Endothelial cell of umbilical vein (primary cell): ENCODE measurements around the gene MRPL17. TPM values are rescaled to one million over a fixed set of nuclear protein-coding genes. Genes with fewer than 3 reads are reported as not detected.
A peak's percentile ranks its signal among the peaks of the same experiment; 100 is the strongest.

Experiments used
- BruUV-seq: library from RNA; stranded (reverse); fragments of 400-500 nt; replicated peaks from 2 replicates; lab custom pipeline; 2021; lab: Mats Ljungman, UMichigan
- CTCF ChIA-PET: fragments of 300-600, 350-600 bp; sonication (Branson Sonifier 250); formaldehyde crosslinking; loops from one replicate; lab custom pipeline; 2021; ENCODE audit warnings: antibody characterized with exemption, inconsistent platforms; lab: Charles Lee
- POLR2A ChIA-PET: fragments of 300-600, 350-600 bp; sonication (Branson Sonifier 250); formaldehyde crosslinking; loops from one replicate; lab custom pipeline; 2021; ENCODE audit warnings: antibody characterized with exemption, inconsistent platforms; lab: Charles Lee
- DNase-seq: peaks from one replicate; pipeline ENCODE4 v3.0.0-alpha.2; 2011; ENCODE audit warnings: low read depth, low spot score
- FAIRE-seq: peaks from 2 replicates; lab custom pipeline; 2011; peaks lifted over from hg19 to GRCh38; lab: Jason Lieb, UNC
- H2AFZ ChIP-seq: 2 replicates; pipeline ENCODE4 v1.6.0; 2012; ENCODE audit warnings: low read depth, low read length, control low read depth, inconsistent platforms
- H3K27ac ChIP-seq: 2 replicates; pipeline ENCODE4 v1.5.1; 2011; ENCODE audit warnings: low read depth, mild to moderate bottlenecking, control low read depth, low read length, moderate library complexity; ENCODE audit not compliant: insufficient read depth
- H3K27me3 ChIP-seq, 2 experiments: 2 replicates each; pipeline versions ENCODE4 v1.6.0 to v1.6.1; 2011; ENCODE audit warnings: low read length in 2 of 2, mixed read lengths in 1 of 2; ENCODE audit not compliant: control insufficient read depth in 2 of 2, insufficient read depth in 2 of 2
- H3K36me3 ChIP-seq, 2 experiments: 2 replicates in 1 of 2; 3 replicates in 1 of 2; pipeline ENCODE4 v1.5.1; 2011; ENCODE audit warnings: low read length in 2 of 2, mild to moderate bottlenecking in 1 of 2, moderate library complexity in 1 of 2; ENCODE audit not compliant: control insufficient read depth in 2 of 2, insufficient read depth in 2 of 2; ENCODE audit errors: extremely low read depth in 1 of 2
- H3K4me1 ChIP-seq: 3 replicates; pipeline ENCODE4 v1.5.1; 2011; ENCODE audit warnings: mild to moderate bottlenecking, low read length; ENCODE audit not compliant: control insufficient read depth, insufficient read depth; ENCODE audit errors: extremely low read depth
- H3K4me2 ChIP-seq: 2 replicates; pipeline ENCODE4 v1.6.1; 2011; ENCODE audit warnings: low read length, control low read depth, mixed read lengths; ENCODE audit not compliant: insufficient read depth
- H3K4me3 ChIP-seq, 3 experiments: fragments of 200-600 bp in 1 of 3; sonication (generic), shearing (Covaris generic) in 1 of 3; replicated peaks in 1 of 3; 2 replicates each; pipeline ENCODE4 v1.5.1; 2011 to 2016; ENCODE audit warnings: control low read depth in 3 of 3, low read length in 3 of 3, mild to moderate bottlenecking in 2 of 3, inconsistent platforms in 1 of 3, low read depth in 1 of 3, moderate library complexity in 1 of 3; ENCODE audit not compliant: insufficient read depth in 1 of 3
- H3K79me2 ChIP-seq: 2 replicates; pipeline ENCODE4 v1.6.0; 2012; ENCODE audit warnings: low read length, inconsistent platforms; ENCODE audit not compliant: control insufficient read depth, insufficient read depth
- H3K9ac ChIP-seq: replicated peaks from 2 replicates; pipeline ENCODE3; 2011; ENCODE audit warnings: low read length, control low read depth; ENCODE audit not compliant: insufficient read depth; ENCODE audit errors: extremely low read depth
- H3K9me1 ChIP-seq: replicated peaks from 3 replicates; pipeline ENCODE4 v1.6.0; 2011; ENCODE audit warnings: mild to moderate bottlenecking, low read length; ENCODE audit not compliant: control insufficient read depth, insufficient read depth; ENCODE audit errors: extremely low read depth
- H3K9me3 ChIP-seq: replicated peaks from 2 replicates; pipeline ENCODE4 v1.5.1; 2012; ENCODE audit warnings: low read length, inconsistent platforms; ENCODE audit not compliant: control insufficient read depth, insufficient read depth
- H4K20me1 ChIP-seq: replicated peaks from 2 replicates; pipeline ENCODE3; 2011; ENCODE audit warnings: mild to moderate bottlenecking, low read length; ENCODE audit not compliant: control insufficient read depth, insufficient read depth; ENCODE audit errors: extremely low read depth
- EZH2 ChIP-seq: IDR thresholded peaks from 2 replicates; pipeline ENCODE4 v1.6.1; 2012; ENCODE audit warnings: borderline replicate concordance, low read depth, mild to moderate bottlenecking, moderate library complexity, low read length, inconsistent platforms; ENCODE audit not compliant: severe bottlenecking
- FOS ChIP-seq: IDR thresholded peaks from 2 replicates; pipeline ENCODE4 v1.6.1; 2011; ENCODE audit warnings: mild to moderate bottlenecking, low read length, moderate library complexity, borderline replicate concordance; ENCODE audit not compliant: insufficient read depth
- GATA2 ChIP-seq: IDR thresholded peaks from 2 replicates; pipeline ENCODE4 v1.7.0; 2011; ENCODE audit warnings: low read depth, mild to moderate bottlenecking, moderate library complexity, mixed read lengths, low read length; ENCODE audit not compliant: insufficient read length, insufficient read depth
- POLR2A ChIP-seq: IDR thresholded peaks from 2 replicates; pipeline ENCODE4 v1.6.1; 2012; ENCODE audit warnings: low read depth, mild to moderate bottlenecking, control low read depth, low read length
- dilution Hi-C: fragments of 300-500 bp; cut with MboI; formaldehyde crosslinking; loops from one replicate; pipeline ENCODE4 v1.15.0; 2019; ENCODE audit warnings: low sequenced_read_pairs; ENCODE audit not compliant: extremely low pct_ligation_motif_present
- intact Hi-C: fragments of 100-400 bp; cut with micrococcal nuclease; formaldehyde crosslinking; loops from one replicate; pipeline ENCODE4 v1.10.0; 2022
- polyA plus RNA-seq, 4 experiments: library from polyadenylated mRNA; depleted of rRNA in 3 of 4; stranded (reverse) in 3 of 4; unstranded in 1 of 4; fragments of >200 nt; gene quantifications; 2 replicates each; pipeline versions ENCODE4 v1.2.1 to v1.2.3, GENCODE V29; 2011 to 2012; ENCODE audit warnings: missing spikeins in 1 of 4
- total RNA-seq: library from RNA; stranded (reverse); gene quantifications from 2 replicates; pipeline ENCODE4 v1.2.3, GENCODE V29; 2021
- TF ChIP-seq, protein P1 (sequence below), 2 donors: IDR thresholded peaks; 1 replicate in 1 of 2; 2 replicates in 1 of 2; pipeline ENCODE4 v1.5.1; 2011; ENCODE audit warnings: low read length in 2 of 2, mild to moderate bottlenecking in 2 of 2, moderate library complexity in 2 of 2, control low read depth in 1 of 2, inconsistent platforms in 1 of 2, low read depth in 1 of 2; ENCODE audit not compliant: insufficient read depth in 1 of 2; ENCODE audit errors: extremely low read depth in 1 of 2

The MRPL17 gene
- total and polyA plus RNA-seq, 2 donors (not counting 3 experiments of a cell fraction or from before 2014, with no cell fraction given): 67.6 to 87.2 TPM

DNA sequence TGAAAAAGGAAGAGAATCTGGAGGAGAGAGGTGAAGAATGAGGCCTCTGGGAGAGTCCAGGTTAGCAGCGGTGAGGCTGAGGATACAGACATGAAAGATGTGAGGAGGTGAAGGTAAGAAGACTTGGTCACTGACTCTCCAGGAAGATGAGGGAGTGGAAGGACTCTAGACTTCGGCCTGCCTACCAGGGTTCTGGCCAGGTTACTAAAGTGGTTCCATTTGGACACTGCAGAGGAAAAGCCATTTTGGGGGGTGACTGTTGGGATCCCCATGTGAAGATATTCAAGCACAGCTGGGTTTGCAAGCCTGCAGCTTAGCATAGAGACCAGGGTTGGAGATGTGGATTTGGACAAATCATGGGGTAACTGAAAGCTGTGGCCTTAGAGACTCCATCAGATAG, 35.3 kb downstream of the MRPL17 start:
- FAIRE-seq (no peak), DNase-seq (no peak)
- no peaks in the 10 kb centered on the region for H3K9me1 ChIP-seq
- peak overlapping the region; percentile 55 for H3K4me2 ChIP-seq
- dilution Hi-C loops: no loop called here
- CTCF ChIA-PET: interaction anchor here (0.9 to 2.7 kb wide), 13 partner anchors 10 to 117 kb away, joined by 3 to 19 read pairs (median 5); partner anchors contain the start of gene MRPL17
- H3K27me3 ChIP-seq: no peaks in the 10 kb centered on the region
- no peak overlapping the region for H3K4me3 ChIP-seq
- H3K27ac ChIP-seq: peak overlapping the region; percentile 84
- H2AFZ ChIP-seq: no peak overlapping the region
- H3K36me3 ChIP-seq: no peaks in the 10 kb centered on the region
- BruUV-seq: no TSS peak
- peaks cover 4% of the 10 kb centered on the region for H3K79me2 ChIP-seq
- POLR2A ChIA-PET: interaction anchor here (2.3 kb wide), 1 partner anchor 12 kb away, joined by 11 read pairs; no protein-coding TSS in a partner anchor
- no peaks in the 10 kb centered on the region for H4K20me1 ChIP-seq
- peaks cover 37% of the 10 kb centered on the region for H3K4me1 ChIP-seq
- TF ChIP-seq POLR2A (peak; percentile 15), EZH2 (no peak)
- no peaks in the 10 kb centered on the region for H3K9me3 ChIP-seq
- peak overlapping the region; percentile 58 for H3K9ac ChIP-seq
- intact Hi-C loops: loop anchor here (1.0 kb wide), 2 partner anchors 36 to 47 kb away; partner anchors contain the start of gene TAF10

DNA sequence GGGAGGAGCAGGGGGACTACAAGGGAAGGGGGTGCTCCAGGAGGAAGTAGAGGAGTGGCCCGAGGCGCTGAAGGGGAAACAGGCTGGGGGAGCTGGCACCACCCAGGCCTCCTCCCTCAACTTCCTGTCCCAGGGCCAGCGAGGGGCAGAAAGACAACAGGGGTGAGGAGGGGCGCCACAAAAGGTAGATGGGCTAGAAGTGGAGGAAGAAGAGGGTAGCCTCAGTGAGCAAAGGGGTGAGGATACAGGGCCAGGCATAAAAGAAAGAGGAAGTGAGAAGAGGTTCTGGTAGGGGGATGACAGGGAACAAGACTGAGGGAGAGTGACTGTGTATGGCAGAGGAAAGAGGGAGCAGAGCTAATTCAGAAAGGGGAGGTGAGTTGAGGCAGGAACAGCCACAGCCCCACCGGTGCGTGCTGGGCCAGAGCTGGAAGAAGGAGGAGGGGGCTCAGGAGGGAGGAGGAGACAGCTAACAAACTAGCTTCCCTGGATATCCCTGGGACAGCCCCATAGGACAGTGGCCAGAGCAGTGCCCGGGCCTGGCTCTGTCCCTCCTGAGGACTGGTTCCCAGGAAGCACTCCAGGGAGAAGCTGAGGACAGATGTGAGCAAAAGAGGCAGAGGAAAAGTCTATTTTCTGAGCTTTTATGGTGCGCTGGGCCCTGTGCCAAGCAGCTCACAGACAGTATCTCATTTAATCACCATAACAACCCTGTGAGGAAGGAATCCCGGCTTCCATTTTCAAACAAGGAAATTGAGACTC, 36.0 kb downstream of the MRPL17 start:
- H3K4me1 ChIP-seq: peaks cover 37% of the 10 kb centered on the region
- H2AFZ ChIP-seq: peak overlapping the region; percentile 16
- H3K36me3 ChIP-seq: no peaks in the 10 kb centered on the region
- peak overlapping the region; percentile 55 for H3K4me2 ChIP-seq
- no peaks in the 10 kb centered on the region for H3K9me1 ChIP-seq
- CTCF ChIA-PET: interaction anchor here (0.7 to 2.4 kb wide), 12 partner anchors 9 to 268 kb away, joined by 3 to 19 read pairs (median 4); partner anchors contain the start of gene MRPL17
- dilution Hi-C loops (no loop called here), intact Hi-C loops (loop anchor here (1.0 kb wide), 7 partner anchors 8 to 48 kb away; partner anchors contain the start of genes DCHS1, MRPL17, TAF10 and TPP1)
- DNase-seq (peak; percentile 67), FAIRE-seq (peak; percentile 96)
- peak overlapping the region; percentile 84 for H3K27ac ChIP-seq
- H3K9me3 ChIP-seq: no peaks in the 10 kb centered on the region
- peaks cover 4% of the 10 kb centered on the region for H3K79me2 ChIP-seq
- no peak for TF ChIP-seq FOS
- TF ChIP-seq, protein P1, sequence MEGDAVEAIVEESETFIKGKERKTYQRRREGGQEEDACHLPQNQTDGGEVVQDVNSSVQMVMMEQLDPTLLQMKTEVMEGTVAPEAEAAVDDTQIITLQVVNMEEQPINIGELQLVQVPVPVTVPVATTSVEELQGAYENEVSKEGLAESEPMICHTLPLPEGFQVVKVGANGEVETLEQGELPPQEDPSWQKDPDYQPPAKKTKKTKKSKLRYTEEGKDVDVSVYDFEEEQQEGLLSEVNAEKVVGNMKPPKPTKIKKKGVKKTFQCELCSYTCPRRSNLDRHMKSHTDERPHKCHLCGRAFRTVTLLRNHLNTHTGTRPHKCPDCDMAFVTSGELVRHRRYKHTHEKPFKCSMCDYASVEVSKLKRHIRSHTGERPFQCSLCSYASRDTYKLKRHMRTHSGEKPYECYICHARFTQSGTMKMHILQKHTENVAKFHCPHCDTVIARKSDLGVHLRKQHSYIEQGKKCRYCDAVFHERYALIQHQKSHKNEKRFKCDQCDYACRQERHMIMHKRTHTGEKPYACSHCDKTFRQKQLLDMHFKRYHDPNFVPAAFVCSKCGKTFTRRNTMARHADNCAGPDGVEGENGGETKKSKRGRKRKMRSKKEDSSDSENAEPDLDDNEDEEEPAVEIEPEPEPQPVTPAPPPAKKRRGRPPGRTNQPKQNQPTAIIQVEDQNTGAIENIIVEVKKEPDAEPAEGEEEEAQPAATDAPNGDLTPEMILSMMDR (IDR thresholded peaks at IDR 0.05; ENCODE audit: extremely low read depth in 1 of 2, insufficient read depth in 1 of 2, low read depth in 1 of 2, low read length in 2 of 2): no peak
- no peak for TF ChIP-seq POLR2A
- no peak for TF ChIP-seq EZH2
- TF ChIP-seq GATA2: no peak
- H3K4me3 ChIP-seq: no peak overlapping the region
- no peaks in the 10 kb centered on the region for H4K20me1 ChIP-seq
- no TSS peak for BruUV-seq
- no peaks in the 10 kb centered on the region for H3K27me3 ChIP-seq
- POLR2A ChIA-PET: interaction anchor here (2.3 kb wide), 1 partner anchor 11 kb away, joined by 11 read pairs; no protein-coding TSS in a partner anchor
- H3K9ac ChIP-seq: peak overlapping the region; percentile 58
